HepG2 (cell line): ENCODE measurements around the gene PARN. TPM values are rescaled to one million over a fixed set of nuclear protein-coding genes. Genes with fewer than 3 reads are reported as not detected.

Source experiments
- ATAC-seq: fragments of 200-7000 bp; cut with Tn5 transposase; 3 replicates; pipeline ENCODE4 v1.9.1; 2020; ENCODE audit warnings: mild to moderate bottlenecking, moderate library complexity
- BruUV-seq: library from RNA; stranded (reverse); fragments of 400-500 nt; replicated peaks from 2 replicates; lab custom pipeline; 2021; lab: Mats Ljungman, UMichigan
- CTCF ChIA-PET: fragments of 300-600 bp; formaldehyde crosslinking; extraction: SDS; loops from one replicate; lab custom pipeline; 2021; ENCODE audit warnings: low total read pairs, inconsistent platforms, low intra/inter-chr PET ratio; lab: Yijun Ruan, JAX
- POLR2A ChIA-PET: fragments of 350-600 bp; sonication (Branson Sonifier 250); formaldehyde crosslinking; loops from one replicate; lab custom pipeline; 2020; ENCODE audit warnings: antibody characterized with exemption, inconsistent platforms; lab: Yijun Ruan, JAX
- DNase-seq: peaks from one replicate; pipeline ENCODE4 v3.0.0-alpha.2; 2015; ENCODE audit warnings: low spot score
- FAIRE-seq: peaks from 3 replicates; lab custom pipeline; 2011; peaks lifted over from hg19 to GRCh38; lab: Jason Lieb, UNC
- H2AFZ ChIP-seq: one replicate; pipeline ENCODE4 v1.6.1; 2011; ENCODE audit warnings: low read length, inconsistent platforms
- H3K27ac ChIP-seq: fragments of 300-600 bp; 3 replicates; pipeline ENCODE4 v1.8.0; 2011; ENCODE audit warnings: mixed run types, mild to moderate bottlenecking, mixed read lengths, low read length, inconsistent platforms; ENCODE audit not compliant: insufficient read depth; ENCODE audit errors: extremely low read length
- H3K27me3 ChIP-seq, 2 experiments: fragments of 200-600 bp in 1 of 2; 2 replicates in 1 of 2; 3 replicates in 1 of 2; pipeline versions ENCODE4 v1.6.0 to v1.8.0; 2011; ENCODE audit warnings: low read length in 2 of 2, mild to moderate bottlenecking in 2 of 2, moderate library complexity in 2 of 2, inconsistent platforms in 1 of 2; ENCODE audit not compliant: insufficient read depth in 2 of 2, control insufficient read depth in 1 of 2
- H3K36me3 ChIP-seq, 2 experiments: fragments of 200-600 bp in 1 of 2; replicated peaks in 1 of 2; 2 replicates in 1 of 2; 3 replicates in 1 of 2; pipeline versions ENCODE4 v1.5.1 to v1.8.0; 2011; ENCODE audit warnings: low read length in 2 of 2, inconsistent platforms in 1 of 2; ENCODE audit not compliant: insufficient read depth in 2 of 2, control insufficient read depth in 1 of 2
- H3K4me1 ChIP-seq: 2 replicates; pipeline ENCODE4 v1.5.1; 2012; ENCODE audit warnings: low read length, inconsistent platforms; ENCODE audit not compliant: insufficient read depth
- H3K4me2 ChIP-seq: 2 replicates; pipeline ENCODE4 v1.6.0; 2011; ENCODE audit warnings: low read depth, low read length, inconsistent platforms
- H3K4me3 ChIP-seq, 3 experiments: fragments of 200-600 bp in 1 of 3; sonication (generic), shearing (Covaris generic) in 1 of 3; replicated peaks in 1 of 3; 2 replicates each; pipeline ENCODE4 v1.5.1; 2011 to 2016; ENCODE audit warnings: low read length in 3 of 3, inconsistent platforms in 2 of 3, low read depth in 2 of 3, mild to moderate bottlenecking in 2 of 3, control low read depth in 1 of 3, mixed read lengths in 1 of 3; ENCODE audit not compliant: insufficient read depth in 1 of 3
- H3K79me2 ChIP-seq: one replicate; pipeline ENCODE4 v1.6.1; 2011; ENCODE audit warnings: low read length, inconsistent platforms; ENCODE audit not compliant: insufficient read depth
- H3K9ac ChIP-seq: 2 replicates; pipeline ENCODE4 v1.6.0; 2011; ENCODE audit warnings: mild to moderate bottlenecking, low read depth, low read length, inconsistent platforms; ENCODE audit not compliant: insufficient read depth
- H3K9me3 ChIP-seq: 2 replicates; pipeline ENCODE4 v1.5.1; 2012; ENCODE audit warnings: mild to moderate bottlenecking, low read length
- H4K20me1 ChIP-seq: 2 replicates; pipeline ENCODE4 v1.6.0; 2011; ENCODE audit warnings: inconsistent platforms, mild to moderate bottlenecking, low read length, moderate library complexity; ENCODE audit not compliant: insufficient read depth
- ATF7 ChIP-seq, 2 experiments: fragments of 450-650 bp in 1 of 2; sonication (generic) in 1 of 2; formaldehyde crosslinking in 1 of 2; IDR thresholded peaks; 2 replicates each; pipeline versions ENCODE4 v1.4.0 to v1.6.1; 2016 to 2020; ENCODE audit warnings: antibody characterized with exemption in 1 of 2, mild to moderate bottlenecking in 1 of 2, missing genetic modification reagents in 1 of 2
- CBX1 ChIP-seq: IDR thresholded peaks from one replicate; pipeline ENCODE4 v1.6.1; 2016; ENCODE audit warnings: antibody characterized with exemption, low read depth
- CENPX ChIP-seq: sonication (generic); formaldehyde crosslinking; IDR thresholded peaks from 2 replicates; pipeline ENCODE4 v1.9.0; 2021; ENCODE audit warnings: mild to moderate bottlenecking, missing genetic modification reagents, moderate library complexity
- DNMT1 ChIP-seq: sonication (generic); formaldehyde crosslinking; IDR thresholded peaks from 2 replicates; pipeline ENCODE4 v1.5.1; 2020; ENCODE audit warnings: mild to moderate bottlenecking, missing genetic modification reagents
- JARID2 ChIP-seq: sonication (generic); formaldehyde crosslinking; IDR thresholded peaks from 2 replicates; pipeline ENCODE4 v1.8.1; 2023; ENCODE audit warnings: missing genetic modification reagents, inconsistent platforms; ENCODE audit not compliant: insufficient replicate concordance
- NCOA5 ChIP-seq: sonication (generic); formaldehyde crosslinking; IDR thresholded peaks from 2 replicates; pipeline ENCODE4 v1.4.0; 2020; ENCODE audit warnings: missing genetic modification reagents
- ZMYM2 ChIP-seq: sonication (generic); formaldehyde crosslinking; IDR thresholded peaks from 2 replicates; pipeline ENCODE4 v1.8.0; 2022; ENCODE audit warnings: mild to moderate bottlenecking, missing genetic modification reagents
- ZNF563 ChIP-seq: sonication (generic); formaldehyde crosslinking; IDR thresholded peaks from 2 replicates; pipeline ENCODE4 v1.8.0; 2022; ENCODE audit warnings: mild to moderate bottlenecking, moderate library complexity, missing genetic modification reagents
- WGBS: methylation state at CpG from one replicate; pipeline ENCODE4 v1.1.6; 2017; ENCODE audit warnings: low lambda C conversion rate; 5-methylcytosine and 5-hydroxymethylcytosine counted together
- in situ Hi-C: cut with HindIII; loops from 2 replicates; pipeline ENCODE4 v1.10.0; 2017; ENCODE audit warnings: low pct_unique_long_range_greater_than_20kb; ENCODE audit not compliant: extremely low pct_ligation_motif_present
- intact Hi-C: fragments of 100-400 bp; cut with micrococcal nuclease; formaldehyde crosslinking; loops from one replicate; pipeline ENCODE4 v1.10.0; 2022; ENCODE audit not compliant: unreplicated experiment
- polyA plus RNA-seq, 8 experiments: library from polyadenylated mRNA; depleted of rRNA in 3 of 8; stranded (reverse) in 7 of 8; unstranded in 1 of 8; fragments of >200 nt; fragmentation: Illumina TruSeq in 4 of 8; extraction: Trizol in 4 of 8; gene quantifications; 2 replicates each; pipeline versions ENCODE4 v1.2.1 to v1.2.3, GENCODE V29; 2011 to 2016; ENCODE audit warnings: low read depth in 4 of 8, missing spikeins in 1 of 8, mixed read lengths in 1 of 8; ENCODE audit not compliant: insufficient read depth in 1 of 8
- total RNA-seq, 5 experiments: library from RNA; depleted of rRNA; stranded (reverse); fragments of >200 nt; fragmentation: Illumina TruSeq; extraction: Trizol; gene quantifications; 2 replicates each; pipeline ENCODE4 v1.2.3, GENCODE V29; 2016; ENCODE audit warnings: low read depth in 1 of 5
- TF ChIP-seq, protein P1 (sequence below): sonication (generic); formaldehyde crosslinking; conservative IDR thresholded peaks from 2 replicates; pipeline ENCODE4 v1.4.0; 2020; ENCODE audit warnings: missing genetic modification reagents
- TF ChIP-seq, protein P2 (sequence below): sonication (generic); formaldehyde crosslinking; IDR thresholded peaks from 2 replicates; pipeline ENCODE4 v1.4.0; 2020; ENCODE audit warnings: missing genetic modification reagents, borderline replicate concordance
- TF ChIP-seq, protein P3 (sequence below): sonication (generic); formaldehyde crosslinking; IDR thresholded peaks from 2 replicates; pipeline ENCODE4 v1.5.0; 2020; ENCODE audit warnings: missing genetic modification reagents
- TF ChIP-seq, protein P4 (sequence below): sonication (generic); formaldehyde crosslinking; IDR thresholded peaks from 2 replicates; pipeline ENCODE4 v1.8.0; 2022; ENCODE audit warnings: mild to moderate bottlenecking, missing genetic modification reagents

Gene PARN
- total and polyA plus RNA-seq, 2 of the 13 experiments (the other 11 are each of a cell fraction or from before 2014, with no cell fraction given) = 13.3 to 47.6 TPM

DNA sequence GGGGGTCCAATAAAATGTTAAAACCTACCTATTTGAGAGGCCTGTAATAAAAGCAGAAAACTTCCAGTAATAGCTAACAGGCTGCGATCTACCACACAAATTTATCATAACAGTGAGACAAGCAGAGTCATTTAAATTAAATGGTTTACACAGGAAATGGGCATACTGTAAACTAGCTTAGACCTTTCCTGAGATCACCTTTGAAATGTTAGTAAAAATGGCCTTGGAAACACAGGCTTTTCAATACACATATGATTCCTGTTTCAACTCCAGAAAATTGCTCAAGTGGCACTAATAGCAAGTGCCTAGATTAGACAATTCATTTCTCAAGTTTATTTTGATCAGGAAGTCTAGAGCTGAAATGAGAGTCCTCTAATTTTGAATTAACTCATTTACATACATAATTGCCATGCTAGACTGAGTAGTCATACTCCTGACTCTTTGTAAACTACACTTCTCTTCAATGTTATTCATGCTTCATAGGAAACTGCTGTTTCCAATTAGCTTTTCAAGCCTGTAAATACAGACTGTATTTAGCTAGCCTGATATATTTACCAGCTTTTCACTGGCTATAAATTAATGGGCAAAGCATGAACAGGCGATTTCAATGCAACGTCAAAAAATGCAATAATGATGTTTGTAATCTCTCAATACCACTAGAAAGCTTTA is 43.3 kb downstream of the PARN start (continued):
- TF ChIP-seq, protein P1, sequence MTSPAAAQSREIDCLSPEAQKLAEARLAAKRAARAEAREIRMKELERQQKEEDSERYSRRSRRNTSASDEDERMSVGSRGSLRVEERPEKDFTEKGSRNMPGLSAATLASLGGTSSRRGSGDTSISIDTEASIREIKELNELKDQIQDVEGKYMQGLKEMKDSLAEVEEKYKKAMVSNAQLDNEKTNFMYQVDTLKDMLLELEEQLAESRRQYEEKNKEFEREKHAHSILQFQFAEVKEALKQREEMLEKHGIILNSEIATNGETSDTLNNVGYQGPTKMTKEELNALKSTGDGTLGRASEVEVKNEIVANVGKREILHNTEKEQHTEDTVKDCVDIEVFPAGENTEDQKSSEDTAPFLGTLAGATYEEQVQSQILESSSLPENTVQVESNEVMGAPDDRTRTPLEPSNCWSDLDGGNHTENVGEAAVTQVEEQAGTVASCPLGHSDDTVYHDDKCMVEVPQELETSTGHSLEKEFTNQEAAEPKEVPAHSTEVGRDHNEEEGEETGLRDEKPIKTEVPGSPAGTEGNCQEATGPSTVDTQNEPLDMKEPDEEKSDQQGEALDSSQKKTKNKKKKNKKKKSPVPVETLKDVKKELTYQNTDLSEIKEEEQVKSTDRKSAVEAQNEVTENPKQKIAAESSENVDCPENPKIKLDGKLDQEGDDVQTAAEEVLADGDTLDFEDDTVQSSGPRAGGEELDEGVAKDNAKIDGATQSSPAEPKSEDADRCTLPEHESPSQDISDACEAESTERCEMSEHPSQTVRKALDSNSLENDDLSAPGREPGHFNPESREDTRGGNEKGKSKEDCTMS (CRISPR knock-in tag) = no peak
- no peak for TF ChIP-seq JARID2 (CRISPR knock-in tag)
- TF ChIP-seq, all 625 proteins: peak for 0

DNA sequence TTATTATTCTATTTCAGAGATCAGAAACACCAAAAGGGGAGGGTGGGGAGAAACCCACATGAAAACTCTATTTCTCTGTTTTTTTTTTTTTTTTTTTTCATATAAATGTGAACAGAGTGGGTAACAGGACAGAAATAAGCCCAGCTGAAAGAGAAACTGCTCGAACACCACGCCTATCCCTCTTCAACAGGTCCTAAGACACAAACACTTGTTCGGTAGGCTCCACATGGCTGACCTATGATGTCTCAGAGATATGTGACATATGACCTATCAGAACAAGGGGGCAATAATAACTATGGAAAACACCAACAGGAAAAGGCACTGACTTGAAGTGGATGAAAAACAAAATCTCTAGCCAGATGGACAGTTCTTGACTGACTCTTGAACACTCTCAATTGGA is 44.8 kb downstream of the PARN start:
- H3K27me3 ChIP-seq = no peaks in the 10 kb centered on the region
- H3K27ac ChIP-seq = no peak overlapping the region
- H3K9ac ChIP-seq = no peak overlapping the region
- no peak overlapping the region for H2AFZ ChIP-seq
- no peaks in the 10 kb centered on the region for H3K9me3 ChIP-seq
- no TSS peak for BruUV-seq
- no peaks in the 10 kb centered on the region for H3K79me2 ChIP-seq
- FAIRE-seq (no peak), DNase-seq (no peak), ATAC-seq (no peak)
- H4K20me1 ChIP-seq = no peaks in the 10 kb centered on the region
- CTCF ChIA-PET = no interaction called here
- WGBS = 95% methylated on average over 3 of the region's 3 CpGs
- POLR2A ChIA-PET = no interaction called here
- no peak overlapping the region for H3K4me3 ChIP-seq
- in situ Hi-C loops = no loop called here
- H3K4me2 ChIP-seq = no peak overlapping the region
- H3K4me1 ChIP-seq = no peaks in the 10 kb centered on the region
- intact Hi-C loops = no loop called here
- TF ChIP-seq DNMT1 (CRISPR knock-in tag) (no peak), CBX1 (no peak), ZNF563 (CRISPR knock-in tag) (no peak), NCOA5 (no peak), ATF7 (IDR thresholded peaks at IDR 0.05) (no peak), ATF7 (CRISPR knock-in tag; IDR thresholded peaks at IDR 0.05) (no peak), ZMYM2 (no peak), CENPX (CRISPR knock-in tag) (no peak)
- TF ChIP-seq, protein P2, sequence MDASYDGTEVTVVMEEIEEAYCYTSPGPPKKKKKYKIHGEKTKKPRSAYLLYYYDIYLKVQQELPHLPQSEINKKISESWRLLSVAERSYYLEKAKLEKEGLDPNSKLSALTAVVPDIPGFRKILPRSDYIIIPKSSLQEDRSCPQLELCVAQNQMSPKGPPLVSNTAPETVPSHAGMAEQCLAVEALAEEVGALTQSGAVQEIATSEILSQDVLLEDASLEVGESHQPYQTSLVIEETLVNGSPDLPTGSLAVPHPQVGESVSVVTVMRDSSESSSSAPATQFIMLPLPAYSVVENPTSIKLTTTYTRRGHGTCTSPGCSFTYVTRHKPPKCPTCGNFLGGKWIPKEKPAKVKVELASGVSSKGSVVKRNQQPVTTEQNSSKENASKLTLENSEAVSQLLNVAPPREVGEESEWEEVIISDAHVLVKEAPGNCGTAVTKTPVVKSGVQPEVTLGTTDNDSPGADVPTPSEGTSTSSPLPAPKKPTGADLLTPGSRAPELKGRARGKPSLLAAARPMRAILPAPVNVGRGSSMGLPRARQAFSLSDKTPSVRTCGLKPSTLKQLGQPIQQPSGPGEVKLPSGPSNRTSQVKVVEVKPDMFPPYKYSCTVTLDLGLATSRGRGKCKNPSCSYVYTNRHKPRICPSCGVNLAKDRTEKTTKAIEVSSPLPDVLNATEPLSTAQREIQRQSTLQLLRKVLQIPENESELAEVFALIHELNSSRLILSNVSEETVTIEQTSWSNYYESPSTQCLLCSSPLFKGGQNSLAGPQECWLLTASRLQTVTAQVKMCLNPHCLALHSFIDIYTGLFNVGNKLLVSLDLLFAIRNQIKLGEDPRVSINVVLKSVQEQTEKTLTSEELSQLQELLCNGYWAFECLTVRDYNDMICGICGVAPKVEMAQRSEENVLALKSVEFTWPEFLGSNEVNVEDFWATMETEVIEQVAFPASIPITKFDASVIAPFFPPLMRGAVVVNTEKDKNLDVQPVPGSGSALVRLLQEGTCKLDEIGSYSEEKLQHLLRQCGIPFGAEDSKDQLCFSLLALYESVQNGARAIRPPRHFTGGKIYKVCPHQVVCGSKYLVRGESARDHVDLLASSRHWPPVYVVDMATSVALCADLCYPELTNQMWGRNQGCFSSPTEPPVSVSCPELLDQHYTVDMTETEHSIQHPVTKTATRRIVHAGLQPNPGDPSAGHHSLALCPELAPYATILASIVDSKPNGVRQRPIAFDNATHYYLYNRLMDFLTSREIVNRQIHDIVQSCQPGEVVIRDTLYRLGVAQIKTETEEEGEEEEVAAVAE (CRISPR knock-in tag) = no peak
- TF ChIP-seq, protein P3, sequence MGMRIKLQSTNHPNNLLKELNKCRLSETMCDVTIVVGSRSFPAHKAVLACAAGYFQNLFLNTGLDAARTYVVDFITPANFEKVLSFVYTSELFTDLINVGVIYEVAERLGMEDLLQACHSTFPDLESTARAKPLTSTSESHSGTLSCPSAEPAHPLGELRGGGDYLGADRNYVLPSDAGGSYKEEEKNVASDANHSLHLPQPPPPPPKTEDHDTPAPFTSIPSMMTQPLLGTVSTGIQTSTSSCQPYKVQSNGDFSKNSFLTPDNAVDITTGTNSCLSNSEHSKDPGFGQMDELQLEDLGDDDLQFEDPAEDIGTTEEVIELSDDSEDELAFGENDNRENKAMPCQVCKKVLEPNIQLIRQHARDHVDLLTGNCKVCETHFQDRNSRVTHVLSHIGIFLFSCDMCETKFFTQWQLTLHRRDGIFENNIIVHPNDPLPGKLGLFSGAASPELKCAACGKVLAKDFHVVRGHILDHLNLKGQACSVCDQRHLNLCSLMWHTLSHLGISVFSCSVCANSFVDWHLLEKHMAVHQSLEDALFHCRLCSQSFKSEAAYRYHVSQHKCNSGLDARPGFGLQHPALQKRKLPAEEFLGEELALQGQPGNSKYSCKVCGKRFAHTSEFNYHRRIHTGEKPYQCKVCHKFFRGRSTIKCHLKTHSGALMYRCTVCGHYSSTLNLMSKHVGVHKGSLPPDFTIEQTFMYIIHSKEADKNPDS (CRISPR knock-in tag) = no peak
- TF ChIP-seq, protein P4, sequence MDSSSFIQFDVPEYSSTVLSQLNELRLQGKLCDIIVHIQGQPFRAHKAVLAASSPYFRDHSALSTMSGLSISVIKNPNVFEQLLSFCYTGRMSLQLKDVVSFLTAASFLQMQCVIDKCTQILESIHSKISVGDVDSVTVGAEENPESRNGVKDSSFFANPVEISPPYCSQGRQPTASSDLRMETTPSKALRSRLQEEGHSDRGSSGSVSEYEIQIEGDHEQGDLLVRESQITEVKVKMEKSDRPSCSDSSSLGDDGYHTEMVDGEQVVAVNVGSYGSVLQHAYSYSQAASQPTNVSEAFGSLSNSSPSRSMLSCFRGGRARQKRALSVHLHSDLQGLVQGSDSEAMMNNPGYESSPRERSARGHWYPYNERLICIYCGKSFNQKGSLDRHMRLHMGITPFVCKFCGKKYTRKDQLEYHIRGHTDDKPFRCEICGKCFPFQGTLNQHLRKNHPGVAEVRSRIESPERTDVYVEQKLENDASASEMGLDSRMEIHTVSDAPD (CRISPR knock-in tag) = no peak
- H3K36me3 ChIP-seq = peaks cover 41 to 92% of the 10 kb centered on the region in 2 experiments
